Choroid plexus epithelial cell (primary cell): ENCODE data around the gene NPAS3.

ENCODE experiments used
- DNase-seq: peaks from one replicate; pipeline ENCODE4 v3.0.0-alpha.2; 2010; ENCODE audit warnings: low read depth
- H3K4me3 ChIP-seq: 2 replicates; pipeline ENCODE4 v1.5.1; 2011; ENCODE audit warnings: low read depth, mild to moderate bottlenecking, control low read depth, low read length, moderate library complexity
- TF ChIP-seq, protein P1 (sequence below): conservative IDR thresholded peaks from 2 replicates; pipeline ENCODE4 v1.5.1; 2011; ENCODE audit warnings: low read depth, mild to moderate bottlenecking, control low read depth, inconsistent platforms, low read length, moderate library complexity

The NPAS3 gene

GRCh38 chr14:33056213-33056612, 117.5 kb downstream of the NPAS3 start:
- no peak for DNase-seq
- H3K4me3 ChIP-seq: no peak overlapping the region
- TF ChIP-seq, protein P1, sequence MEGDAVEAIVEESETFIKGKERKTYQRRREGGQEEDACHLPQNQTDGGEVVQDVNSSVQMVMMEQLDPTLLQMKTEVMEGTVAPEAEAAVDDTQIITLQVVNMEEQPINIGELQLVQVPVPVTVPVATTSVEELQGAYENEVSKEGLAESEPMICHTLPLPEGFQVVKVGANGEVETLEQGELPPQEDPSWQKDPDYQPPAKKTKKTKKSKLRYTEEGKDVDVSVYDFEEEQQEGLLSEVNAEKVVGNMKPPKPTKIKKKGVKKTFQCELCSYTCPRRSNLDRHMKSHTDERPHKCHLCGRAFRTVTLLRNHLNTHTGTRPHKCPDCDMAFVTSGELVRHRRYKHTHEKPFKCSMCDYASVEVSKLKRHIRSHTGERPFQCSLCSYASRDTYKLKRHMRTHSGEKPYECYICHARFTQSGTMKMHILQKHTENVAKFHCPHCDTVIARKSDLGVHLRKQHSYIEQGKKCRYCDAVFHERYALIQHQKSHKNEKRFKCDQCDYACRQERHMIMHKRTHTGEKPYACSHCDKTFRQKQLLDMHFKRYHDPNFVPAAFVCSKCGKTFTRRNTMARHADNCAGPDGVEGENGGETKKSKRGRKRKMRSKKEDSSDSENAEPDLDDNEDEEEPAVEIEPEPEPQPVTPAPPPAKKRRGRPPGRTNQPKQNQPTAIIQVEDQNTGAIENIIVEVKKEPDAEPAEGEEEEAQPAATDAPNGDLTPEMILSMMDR: no peak

GRCh38 chr14:33057585-33057984, 118.9 kb downstream of the NPAS3 start:
- no peak overlapping the region for H3K4me3 ChIP-seq
- no peak for DNase-seq
- TF ChIP-seq, protein P1: no peak

DNA sequence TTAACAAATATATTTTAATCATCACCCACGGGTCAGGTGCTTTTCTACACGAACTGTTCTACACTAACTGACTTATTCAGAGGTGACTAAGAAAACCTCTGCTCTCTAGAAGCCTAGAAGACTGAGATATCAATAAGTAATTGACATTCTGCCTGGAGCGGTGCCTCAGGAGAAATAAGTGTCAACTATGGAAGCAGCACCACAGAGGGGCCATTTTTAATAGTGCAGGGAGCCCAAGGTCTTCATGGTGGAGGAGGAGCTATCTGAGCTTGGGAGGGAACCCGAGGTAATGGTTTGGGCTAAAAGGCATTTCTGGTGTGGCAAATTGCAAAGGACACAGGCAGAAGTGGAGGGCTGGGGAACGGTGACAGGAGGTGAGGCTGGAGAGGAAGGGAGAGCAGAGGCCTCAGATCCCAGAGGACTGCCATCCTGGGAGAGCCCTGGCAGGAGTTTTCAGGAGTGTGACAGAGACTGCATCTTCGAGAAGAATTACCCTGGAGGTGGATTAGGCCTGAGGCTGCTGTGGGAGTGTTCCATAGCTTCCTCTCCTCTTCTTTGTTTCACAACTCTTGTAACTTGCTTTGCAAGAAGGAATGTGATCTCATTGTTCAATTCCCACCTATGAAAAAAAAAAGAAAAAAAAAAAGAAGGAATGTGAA, 123.1 kb downstream of the NPAS3 start:
- DNase-seq: no peak
- TF ChIP-seq, protein P1: no peak
- H3K4me3 ChIP-seq: no peak overlapping the region

- H3K4me3 ChIP-seq: no peak overlapping the region
- TF ChIP-seq, protein P1: no peak
- DNase-seq: no peak
Measured at GRCh38 chr14:33062476-33062875, 123.8 kb downstream of the NPAS3 start.

DNA sequence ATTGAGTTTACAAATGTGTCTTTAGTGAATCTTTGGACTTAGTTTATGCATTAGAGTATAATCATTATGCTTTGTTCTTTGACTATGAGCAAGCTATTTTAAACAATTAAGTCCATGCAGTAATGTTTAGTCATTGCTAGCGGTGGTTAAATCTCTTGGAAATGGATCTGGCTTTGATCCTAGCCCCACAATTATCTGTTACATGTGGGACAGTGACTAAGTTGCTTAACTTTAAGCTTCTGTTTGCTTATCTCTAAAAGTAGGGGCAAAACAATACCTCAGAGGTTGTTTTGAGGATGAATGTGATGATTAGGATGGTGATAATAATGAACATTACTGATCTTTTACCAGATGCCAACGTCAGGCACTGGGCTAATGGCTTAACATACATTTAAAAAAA, 124.2 kb downstream of the NPAS3 start:
- TF ChIP-seq, protein P1: no peak
- H3K4me3 ChIP-seq: no peak overlapping the region
- no peak for DNase-seq

DNA sequence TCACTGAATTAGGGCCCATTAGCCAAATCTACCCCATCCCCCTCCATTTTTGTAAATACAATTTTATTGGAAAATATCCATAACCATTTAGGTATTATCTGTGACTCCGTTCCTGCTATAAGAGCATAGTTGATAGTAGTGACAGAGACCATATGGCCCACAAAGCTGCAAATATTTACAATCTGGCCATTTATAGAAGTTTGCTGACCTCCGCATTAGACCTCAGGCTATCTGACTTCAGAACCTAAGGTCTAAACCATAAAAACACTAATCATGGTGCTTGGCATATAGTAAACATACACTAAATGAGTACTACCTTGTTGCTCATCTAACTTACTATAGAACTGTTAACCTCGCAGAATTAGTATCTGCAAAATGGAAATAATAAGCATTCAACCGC, 124.8 kb downstream of the NPAS3 start:
- no peak overlapping the region for H3K4me3 ChIP-seq
- DNase-seq: no peak
- TF ChIP-seq, protein P1: no peak

DNA sequence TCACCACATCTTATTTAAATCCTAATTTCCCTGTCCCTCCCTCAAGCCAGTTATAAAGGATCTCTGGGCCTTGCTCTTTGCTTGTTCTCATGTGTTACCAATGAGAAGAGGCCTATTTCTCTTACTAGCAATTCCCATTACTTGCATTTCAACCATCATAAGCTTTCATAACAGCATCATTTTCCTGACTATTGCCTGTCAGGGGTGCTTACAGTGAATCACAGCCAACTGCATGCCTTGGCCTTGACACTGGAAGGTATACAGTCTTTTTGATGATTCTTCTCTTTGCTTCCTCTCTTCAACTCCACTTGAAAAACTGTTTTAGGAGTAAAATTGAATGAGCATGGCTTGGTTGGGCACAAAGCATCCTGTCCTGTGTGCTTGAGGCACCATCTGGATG, 127.0 kb downstream of the NPAS3 start:
- no peak for DNase-seq
- TF ChIP-seq, protein P1: no peak
- no peak overlapping the region for H3K4me3 ChIP-seq
